ENCODE results near the gene ERBB2. TPM values are rescaled to one million over a fixed set of nuclear protein-coding genes. Genes with fewer than 3 reads are reported as not detected.
A peak's percentile ranks its signal among the peaks of the same experiment; 100 is the strongest.

The ERBB2 gene
- total RNA-seq, 2 experiments from 2014 or later: 6.0 to 6.3 TPM

- Mint-ChIP-seq H3K27ac (peak overlapping the region; percentile 58), H3K4me3 (no peak overlapping the region), H3K9me3 (no peaks in the 10 kb centered on the region), H3K27me3 (ENCODE audit: low read depth) (no peaks in the 10 kb centered on the region), H3K4me1 (ENCODE audit: low read depth) (peaks cover 31% of the 10 kb centered on the region), H3K36me3 (ENCODE audit: low read depth) (peaks cover 11% of the 10 kb centered on the region)
- CTCF ChIA-PET: interaction anchor here (1.0 kb wide), 1 partner anchor 38 kb away, joined by 3 read pairs; no protein-coding TSS in a partner anchor
- DNase-seq: no peak
- intact Hi-C loops (cut with micrococcal nuclease): no loop called here
These were observed 39.2 kb upstream of the ERBB2 start for GRCh38 chr17:39660397-39661385.

GRCh38 chr17:39661744-39662541 lies 37.9 kb upstream of the ERBB2 start:
- Mint-ChIP-seq H3K4me3 (no peak overlapping the region), H3K9me3 (no peaks in the 10 kb centered on the region), H3K27ac (no peak overlapping the region), H3K4me1 (ENCODE audit: low read depth) (peaks cover 30% of the 10 kb centered on the region), H3K27me3 (ENCODE audit: low read depth) (peaks cover 7% of the 10 kb centered on the region), H3K36me3 (ENCODE audit: low read depth) (peaks cover 9% of the 10 kb centered on the region)
- CTCF ChIA-PET: no interaction called here
- intact Hi-C loops (cut with micrococcal nuclease): no loop called here
- no peak for DNase-seq

- no peak for DNase-seq
- CTCF ChIA-PET: interaction anchor here (0.6 kb wide), 1 partner anchor 296 kb away, joined by 3 read pairs; no protein-coding TSS in a partner anchor
- Mint-ChIP-seq H3K36me3 (ENCODE audit: low read depth) (peaks cover 8% of the 10 kb centered on the region), H3K27ac (no peak overlapping the region), H3K27me3 (ENCODE audit: low read depth) (peaks cover 9% of the 10 kb centered on the region), H3K9me3 (no peaks in the 10 kb centered on the region), H3K4me1 (ENCODE audit: low read depth) (peaks cover 30% of the 10 kb centered on the region), H3K4me3 (no peak overlapping the region)
- intact Hi-C loops (cut with micrococcal nuclease): no loop called here
These were observed 37.1 kb upstream of the ERBB2 start for GRCh38 chr17:39662551-39663339.

DNA sequence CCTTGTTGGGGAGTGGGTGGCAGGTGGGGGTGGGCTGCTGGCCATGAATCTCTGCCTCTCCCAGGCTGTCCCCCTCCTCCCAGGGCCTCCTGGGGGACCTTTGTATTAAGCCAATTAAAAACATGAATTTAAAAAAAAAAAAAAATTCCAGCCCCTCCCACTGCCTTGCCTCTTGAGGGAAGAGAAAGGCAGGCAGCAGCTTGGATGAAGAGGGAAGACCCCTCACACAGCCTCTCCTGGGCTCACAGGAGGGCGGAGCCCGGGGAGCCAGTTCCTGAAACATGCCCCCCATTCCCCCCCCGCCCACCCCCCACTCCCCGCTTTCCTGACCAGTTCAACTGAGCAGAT lies 36.5 kb upstream of the ERBB2 start:
- DNase-seq: no peak
- H3K4me3 Mint-ChIP-seq: no peak overlapping the region
- intact Hi-C loops (cut with micrococcal nuclease): no loop called here
- H3K27me3 Mint-ChIP-seq (ENCODE audit: low read depth): peaks cover 9% of the 10 kb centered on the region
- CTCF ChIA-PET: interaction anchor here (0.6 kb wide), 1 partner anchor 297 kb away, joined by 3 read pairs; no protein-coding TSS in a partner anchor
- peaks cover 24% of the 10 kb centered on the region for H3K4me1 Mint-ChIP-seq (ENCODE audit: low read depth)
- H3K9me3 Mint-ChIP-seq: no peaks in the 10 kb centered on the region
- peaks cover 8% of the 10 kb centered on the region for H3K36me3 Mint-ChIP-seq (ENCODE audit: low read depth)
- no peak overlapping the region for H3K27ac Mint-ChIP-seq

- Mint-ChIP-seq H3K4me1 (ENCODE audit: low read depth) (peaks cover 22% of the 10 kb centered on the region), H3K9me3 (no peaks in the 10 kb centered on the region), H3K36me3 (ENCODE audit: low read depth) (peaks cover 8% of the 10 kb centered on the region), H3K27me3 (ENCODE audit: low read depth) (peaks cover 13% of the 10 kb centered on the region), H3K4me3 (no peak overlapping the region), H3K27ac (no peak overlapping the region)
- CTCF ChIA-PET: interaction anchor here (0.6 kb wide), 1 partner anchor 297 kb away, joined by 3 read pairs; no protein-coding TSS in a partner anchor
- intact Hi-C loops (cut with micrococcal nuclease): no loop called here
- DNase-seq: no peak
These were observed 35.9 kb upstream of the ERBB2 start for GRCh38 chr17:39663688-39664580.

- intact Hi-C loops (cut with micrococcal nuclease): no loop called here
- no peak for DNase-seq
- peaks cover 13% of the 10 kb centered on the region for H3K4me1 Mint-ChIP-seq (ENCODE audit: low read depth)
- CTCF ChIA-PET: interaction anchor here (1.2 to 3.0 kb wide), 3 partner anchors 11 to 42 kb away, joined by 5 to 22 read pairs (median 15); no protein-coding TSS in a partner anchor
- no peak within 1 kb of the TSS for H3K27ac Mint-ChIP-seq
- H3K36me3 Mint-ChIP-seq (ENCODE audit: low read depth): peaks cover 5% of the 10 kb centered on the region
- peaks cover 15% of the 10 kb centered on the region for H3K27me3 Mint-ChIP-seq (ENCODE audit: low read depth)
- H3K4me3 Mint-ChIP-seq: no peak within 1 kb of the TSS
- no peaks in the 10 kb centered on the region for H3K9me3 Mint-ChIP-seq
These were observed 35.0 kb upstream of the ERBB2 start, which contains the start of gene TCAP for GRCh38 chr17:39664581-39665561. Gene TCAP (plus strand): TSS chr17:39665349. CDS start chr17:39665360, 11 bp downstream.

DNA sequence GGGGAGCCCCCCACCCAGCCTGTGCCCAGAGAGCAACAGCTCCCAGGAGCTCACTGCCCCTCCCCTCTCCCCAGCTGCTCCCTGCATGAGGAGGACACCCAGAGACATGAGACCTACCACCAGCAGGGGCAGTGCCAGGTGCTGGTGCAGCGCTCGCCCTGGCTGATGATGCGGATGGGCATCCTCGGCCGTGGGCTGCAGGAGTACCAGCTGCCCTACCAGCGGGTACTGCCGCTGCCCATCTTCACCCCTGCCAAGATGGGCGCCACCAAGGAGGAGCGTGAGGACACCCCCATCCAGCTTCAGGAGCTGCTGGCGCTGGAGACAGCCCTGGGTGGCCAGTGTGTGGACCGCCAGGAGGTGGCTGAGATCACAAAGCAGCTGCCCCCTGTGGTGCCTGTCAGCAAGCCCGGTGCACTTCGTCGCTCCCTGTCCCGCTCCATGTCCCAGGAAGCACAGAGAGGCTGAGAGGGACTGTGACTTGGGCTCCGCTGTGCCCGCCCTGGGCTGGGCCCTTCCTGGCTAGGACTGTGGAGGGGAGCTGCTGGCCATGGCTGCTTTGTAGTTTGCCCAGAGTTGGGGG lies 34.1 kb upstream of the ERBB2 start:
- H3K4me1 Mint-ChIP-seq (ENCODE audit: low read depth): peaks cover 12% of the 10 kb centered on the region
- intact Hi-C loops (cut with micrococcal nuclease): no loop called here
- H3K27me3 Mint-ChIP-seq (ENCODE audit: low read depth): peaks cover 15% of the 10 kb centered on the region
- H3K9me3 Mint-ChIP-seq: no peaks in the 10 kb centered on the region
- CTCF ChIA-PET: interaction anchor here (0.6 to 3.0 kb wide), 6 partner anchors 11 to 208 kb away, joined by 3 to 22 read pairs (median 6); no protein-coding TSS in a partner anchor
- no peak overlapping the region for H3K27ac Mint-ChIP-seq
- DNase-seq: no peak
- peaks cover 4% of the 10 kb centered on the region for H3K36me3 Mint-ChIP-seq (ENCODE audit: low read depth)
- no peak overlapping the region for H3K4me3 Mint-ChIP-seq

DNA sequence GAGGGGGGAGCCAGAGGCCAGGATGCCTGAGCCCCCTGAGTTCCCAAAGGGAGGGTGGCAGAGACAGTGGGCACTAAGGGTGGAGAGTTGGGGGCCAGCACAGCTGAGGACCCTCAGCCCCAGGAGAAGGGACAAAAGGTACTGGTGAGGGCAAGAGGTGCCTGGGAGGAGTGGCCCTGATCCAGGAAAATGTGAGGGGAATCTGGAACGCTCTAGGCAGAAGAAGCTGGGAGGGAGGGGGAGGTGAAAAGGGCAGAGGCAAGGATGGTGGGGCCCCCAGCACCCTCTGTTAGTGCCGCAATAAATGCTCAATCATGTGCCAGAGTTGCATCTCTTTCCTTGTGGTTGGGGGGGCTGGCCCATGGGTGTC lies 33.6 kb upstream of the ERBB2 start:
- intact Hi-C loops (cut with micrococcal nuclease): no loop called here
- Mint-ChIP-seq H3K36me3 (ENCODE audit: low read depth) (peaks cover 3% of the 10 kb centered on the region), H3K27me3 (ENCODE audit: low read depth) (peaks cover 15% of the 10 kb centered on the region), H3K9me3 (no peaks in the 10 kb centered on the region), H3K4me1 (ENCODE audit: low read depth) (peaks cover 10% of the 10 kb centered on the region), H3K27ac (no peak overlapping the region), H3K4me3 (no peak overlapping the region)
- CTCF ChIA-PET: interaction anchor here (0.6 to 3.0 kb wide), 8 partner anchors 9 to 208 kb away, joined by 3 to 22 read pairs (median 5); no protein-coding TSS in a partner anchor
- DNase-seq: no peak

GRCh38 chr17:39666601-39667261 lies 33.1 kb upstream of the ERBB2 start:
- H3K4me3 Mint-ChIP-seq: no peak overlapping the region
- H3K27me3 Mint-ChIP-seq (ENCODE audit: low read depth): peaks cover 15% of the 10 kb centered on the region
- intact Hi-C loops (cut with micrococcal nuclease): no loop called here
- peaks cover 9% of the 10 kb centered on the region for H3K4me1 Mint-ChIP-seq (ENCODE audit: low read depth)
- no peak overlapping the region for H3K27ac Mint-ChIP-seq
- H3K36me3 Mint-ChIP-seq (ENCODE audit: low read depth): peaks cover 2% of the 10 kb centered on the region
- H3K9me3 Mint-ChIP-seq: no peaks in the 10 kb centered on the region
- CTCF ChIA-PET: interaction anchor here (0.6 to 3.0 kb wide), 7 partner anchors 10 to 207 kb away, joined by 3 to 22 read pairs (median 5); no protein-coding TSS in a partner anchor
- DNase-seq: no peak

Data from activated naive CD4-positive, alpha-beta T cell treated with anti-CD3 and anti-CD28 coated beads for 36 hours (primary cell).